ENCODE measurements around the gene MAP4K2. TPM values are rescaled to one million over a fixed set of nuclear protein-coding genes. Genes with fewer than 3 reads are reported as not detected.

MAP4K2 gene
- total RNA-seq, 1 experiment from 2014 or later, result 24.7 TPM

DNA sequence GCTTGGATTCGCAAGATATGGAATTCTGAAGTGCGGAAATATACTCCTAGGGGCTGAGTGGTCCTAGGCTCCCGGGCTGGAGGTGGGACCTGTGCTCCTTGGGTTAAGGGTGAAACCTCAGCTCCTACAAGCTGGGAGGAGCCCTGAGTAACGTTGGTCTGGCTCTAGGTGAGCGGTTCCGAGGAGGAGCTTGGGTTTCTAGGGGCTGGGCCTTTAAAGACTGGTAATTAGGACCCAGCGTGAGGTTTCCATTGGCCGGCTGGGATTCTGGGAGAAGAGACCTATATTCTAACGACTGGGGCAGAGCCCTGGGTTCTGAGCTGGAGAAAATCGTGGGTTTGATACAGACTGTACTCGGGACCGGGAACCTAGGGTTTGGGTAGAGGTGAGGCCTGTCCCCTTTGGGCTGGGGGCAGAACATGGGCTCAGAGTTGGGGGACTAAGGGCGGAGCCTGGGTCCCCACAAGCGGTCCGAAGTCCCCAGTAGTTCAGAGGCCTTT lies 882 bp upstream of the MAP4K2 start:
- H3K4me1 ChIP-seq (ENCODE audit: insufficient read depth, low read length), result no peaks in the 10 kb centered on the region
- no peak overlapping the region for H3K23ac ChIP-seq (ENCODE audit: insufficient read length, low read depth, low read length)
- H3K4ac ChIP-seq (ENCODE audit: low read depth, low read length), result no peak overlapping the region
- no peak overlapping the region for H4K5ac ChIP-seq (ENCODE audit: insufficient read length, low read depth, low read length)
- H2BK20ac ChIP-seq (ENCODE audit: low read depth, low read length, poor library complexity, severe bottlenecking), result no peak overlapping the region
- no peak overlapping the region for H3K27ac ChIP-seq (ENCODE audit: insufficient read length, low read depth, low read length)
- Mint-ChIP-seq H3K4me3 (peak overlapping the region; percentile 83 to 90), H3K4me1 (peaks cover 11 to 14% of the 10 kb centered on the region in 2 experiments), H3K36me3 (ENCODE audit: insufficient read depth in 1 of 3, low read depth in 3 of 3) (peaks cover 6 to 39% (median 29%) of the 10 kb centered on the region in 3 experiments; a peak in 6 of 7 replicates), H3K27ac (peak overlapping the region; percentile 91 to 99 (median 93)), H3K27me3 (ENCODE audit: low read depth) (no peaks in the 10 kb centered on the region), H3K9me3 (no peaks in the 10 kb centered on the region)
- H3K27me3 ChIP-seq (ENCODE audit: insufficient read depth, low read length), result no peaks in the 10 kb centered on the region
- no peak overlapping the region for H3T11ph ChIP-seq (ENCODE audit: low read length)
- H2BK12ac ChIP-seq (ENCODE audit: insufficient read length, low read depth, low read length), result no peak overlapping the region
- no peak overlapping the region for H4K8ac ChIP-seq (replicated peaks; ENCODE audit: insufficient read length, low read depth, low read length)
- no peaks in the 10 kb centered on the region for H3K79me2 ChIP-seq (ENCODE audit: insufficient read depth, low read length)
- DNase-seq, result peak; percentile 77
- no peaks in the 10 kb centered on the region for H4K20me1 ChIP-seq (ENCODE audit: control insufficient read depth, insufficient read depth, insufficient read length)
- H2AFZ ChIP-seq (ENCODE audit: low read length), result no peak overlapping the region
- H3K79me1 ChIP-seq (ENCODE audit: insufficient read depth, low read depth, low read length, poor library complexity, severe bottlenecking), result no peaks in the 10 kb centered on the region
- TF ChIP-seq, protein P1, sequence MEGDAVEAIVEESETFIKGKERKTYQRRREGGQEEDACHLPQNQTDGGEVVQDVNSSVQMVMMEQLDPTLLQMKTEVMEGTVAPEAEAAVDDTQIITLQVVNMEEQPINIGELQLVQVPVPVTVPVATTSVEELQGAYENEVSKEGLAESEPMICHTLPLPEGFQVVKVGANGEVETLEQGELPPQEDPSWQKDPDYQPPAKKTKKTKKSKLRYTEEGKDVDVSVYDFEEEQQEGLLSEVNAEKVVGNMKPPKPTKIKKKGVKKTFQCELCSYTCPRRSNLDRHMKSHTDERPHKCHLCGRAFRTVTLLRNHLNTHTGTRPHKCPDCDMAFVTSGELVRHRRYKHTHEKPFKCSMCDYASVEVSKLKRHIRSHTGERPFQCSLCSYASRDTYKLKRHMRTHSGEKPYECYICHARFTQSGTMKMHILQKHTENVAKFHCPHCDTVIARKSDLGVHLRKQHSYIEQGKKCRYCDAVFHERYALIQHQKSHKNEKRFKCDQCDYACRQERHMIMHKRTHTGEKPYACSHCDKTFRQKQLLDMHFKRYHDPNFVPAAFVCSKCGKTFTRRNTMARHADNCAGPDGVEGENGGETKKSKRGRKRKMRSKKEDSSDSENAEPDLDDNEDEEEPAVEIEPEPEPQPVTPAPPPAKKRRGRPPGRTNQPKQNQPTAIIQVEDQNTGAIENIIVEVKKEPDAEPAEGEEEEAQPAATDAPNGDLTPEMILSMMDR (conservative IDR thresholded peaks at IDR 0.05), result no peak
- no peak overlapping the region for H3K56ac ChIP-seq (ENCODE audit: insufficient read length, low read depth, low read length)
- no peak overlapping the region for H2BK5ac ChIP-seq (ENCODE audit: insufficient read length, low read length)
- WGBS (ENCODE audit: extremely low coverage, insufficient read length, low lambda C conversion rate), result no CpG with 5 or more reads among the region's 15 CpGs
- no peak overlapping the region for H2AK5ac ChIP-seq (ENCODE audit: insufficient read length, low read length)
- no peak overlapping the region for H2BK120ac ChIP-seq (ENCODE audit: low read depth, low read length, poor library complexity, severe bottlenecking)
- peak overlapping the region; percentile 8 for H3K9ac ChIP-seq (ENCODE audit: extremely low read depth, insufficient read length, low read length)
- H4K91ac ChIP-seq (ENCODE audit: insufficient read length, low read depth, low read length), result no peak overlapping the region
- peak overlapping the region; percentile 71 for H3K4me2 ChIP-seq (ENCODE audit: insufficient read depth, insufficient read length, low read length)
- H3K14ac ChIP-seq (ENCODE audit: insufficient read depth, low read length), result no peak overlapping the region
- H3K23me2 ChIP-seq (ENCODE audit: insufficient read length, low read depth, low read length, poor library complexity, severe bottlenecking), result peaks cover 8% of the 10 kb centered on the region
- H3K9me3 ChIP-seq (ENCODE audit: control insufficient read depth, low read depth, low read length), result no peaks in the 10 kb centered on the region
- peak overlapping the region; percentile 32 for H3K18ac ChIP-seq (ENCODE audit: insufficient read length, low read depth, low read length)
- no peak overlapping the region for H2BK15ac ChIP-seq (ENCODE audit: low read depth, low read length)

All from H9 (cell line).